PFSK-1 (cell line): ENCODE results near the gene TBC1D8.

Source experiments
- FOXP2 ChIP-seq: optimal IDR thresholded peaks from 2 replicates; pipeline ENCODE3; 2011; ENCODE audit warnings: borderline replicate concordance, control low read depth, inconsistent platforms; ENCODE audit not compliant: insufficient read depth; ENCODE audit errors: extremely low read length, extremely low read depth
- POLR2AphosphoS5 ChIP-seq: IDR thresholded peaks from 2 replicates; pipeline ENCODE4 v1.6.1; 2012; ENCODE audit warnings: low read depth, mild to moderate bottlenecking, control low read depth, low read length, moderate library complexity
- REST ChIP-seq, 2 experiments: IDR thresholded peaks; 2 replicates each; pipeline versions ENCODE4 v1.6.1 to v1.8.0; 2011 to 2012; ENCODE audit warnings: low read depth in 2 of 2, low read length in 2 of 2, control low read depth in 1 of 2, inconsistent platforms in 1 of 2, mild to moderate bottlenecking in 1 of 2, moderate library complexity in 1 of 2; ENCODE audit not compliant: insufficient read depth in 1 of 2
- SIN3A ChIP-seq: IDR thresholded peaks from 2 replicates; pipeline ENCODE4 v1.6.1; 2012; ENCODE audit warnings: mild to moderate bottlenecking, low read length, moderate library complexity, borderline replicate concordance; ENCODE audit not compliant: insufficient read depth
- TAF1 ChIP-seq: IDR thresholded peaks from 2 replicates; pipeline ENCODE4 v1.6.1; 2012; ENCODE audit warnings: low read length, control low read depth, borderline replicate concordance; ENCODE audit not compliant: insufficient read depth

DNA sequence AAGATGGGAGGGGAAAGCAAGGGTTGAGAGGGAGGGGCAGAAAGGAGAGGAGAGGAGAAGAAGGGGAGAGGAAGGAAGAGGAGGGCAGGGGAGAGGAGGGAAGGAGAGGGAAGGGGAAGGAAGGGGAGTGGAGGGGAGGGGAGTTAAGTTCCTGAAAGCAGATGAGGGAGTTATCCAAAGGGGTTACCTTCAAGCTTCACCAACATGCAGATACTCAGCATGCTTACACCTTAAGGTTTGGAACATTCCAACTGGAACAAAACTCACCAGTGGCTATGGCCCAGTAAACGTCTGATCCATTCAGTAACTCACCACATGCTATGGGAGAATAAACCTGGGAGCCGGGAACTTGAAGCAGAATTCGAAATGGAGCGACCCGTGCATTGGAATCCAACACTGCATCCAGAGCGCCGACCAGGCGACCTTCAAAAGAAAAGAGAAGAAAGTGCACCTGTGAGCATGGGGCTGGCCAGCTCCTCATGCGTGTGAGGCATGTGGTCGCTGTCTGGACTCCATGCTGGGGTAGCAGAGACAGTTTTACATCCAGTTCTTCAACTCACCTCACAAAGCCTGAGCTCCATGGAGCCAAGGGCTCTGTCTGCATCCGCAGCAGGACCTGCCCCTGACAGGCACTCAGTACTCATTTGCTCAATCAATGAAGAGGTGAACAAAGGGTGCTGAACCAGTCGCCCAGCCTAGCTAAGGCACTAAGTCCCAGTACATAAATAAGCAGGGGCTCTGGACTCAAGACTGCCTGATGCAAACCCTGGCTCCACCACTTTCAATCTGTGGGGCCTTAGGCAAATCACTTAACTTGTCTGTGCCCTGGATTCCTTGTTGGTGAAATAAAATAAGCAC, 61.0 kb downstream of the TBC1D8 start:
- TF ChIP-seq POLR2AphosphoS5 (no peak), SIN3A (no peak), TAF1 (no peak), REST (IDR thresholded peaks at IDR 0.05; ENCODE audit: insufficient read depth in 1 of 2, low read depth in 2 of 2, low read length in 2 of 2) (no peak), FOXP2 (no peak)
